Prostate gland (tissue), 2 donors: ENCODE results near the gene PRSS27.

ENCODE experiments used
- POLR2A ChIP-seq: fragments of 450-650 bp; IDR thresholded peaks from one replicate; pipeline ENCODE4 v1.6.1; 2016; ENCODE audit warnings: antibody characterized with exemption, mild to moderate bottlenecking
- TF ChIP-seq, protein P1 (sequence below), 4 experiments: fragments of 200-600 bp in 2 of 4; fragments of 450-650 bp in 2 of 4; sonication (generic) in 2 of 4; IDR thresholded peaks; 1 replicate in 3 of 4; 2 replicates in 1 of 4; pipeline ENCODE4 v1.5.1; 2016 to 2019; ENCODE audit warnings: antibody characterized with exemption in 4 of 4, mild to moderate bottlenecking in 2 of 4, moderate library complexity in 2 of 4

DNA sequence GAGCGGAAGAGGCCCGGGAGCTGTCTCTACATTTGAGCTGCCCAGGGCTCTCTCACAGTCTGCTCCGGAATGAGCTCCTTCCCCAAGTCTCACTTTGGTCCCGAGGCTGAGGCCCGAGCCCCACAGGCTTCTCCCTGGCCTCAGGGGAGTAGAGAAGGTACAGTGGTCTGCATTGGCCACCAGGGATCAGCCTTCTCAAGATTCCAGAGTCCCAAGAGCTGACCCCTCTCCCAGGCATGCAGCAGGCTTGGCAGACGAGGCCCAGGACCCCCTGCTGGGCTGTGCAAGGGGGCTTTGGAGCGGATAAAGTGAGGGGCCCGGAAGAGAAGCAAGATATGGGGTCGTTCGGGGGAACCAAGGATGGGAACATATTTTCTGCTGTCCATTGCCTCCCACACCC is 3.1 kb downstream of the PRSS27 start:
- TF ChIP-seq, protein P1, sequence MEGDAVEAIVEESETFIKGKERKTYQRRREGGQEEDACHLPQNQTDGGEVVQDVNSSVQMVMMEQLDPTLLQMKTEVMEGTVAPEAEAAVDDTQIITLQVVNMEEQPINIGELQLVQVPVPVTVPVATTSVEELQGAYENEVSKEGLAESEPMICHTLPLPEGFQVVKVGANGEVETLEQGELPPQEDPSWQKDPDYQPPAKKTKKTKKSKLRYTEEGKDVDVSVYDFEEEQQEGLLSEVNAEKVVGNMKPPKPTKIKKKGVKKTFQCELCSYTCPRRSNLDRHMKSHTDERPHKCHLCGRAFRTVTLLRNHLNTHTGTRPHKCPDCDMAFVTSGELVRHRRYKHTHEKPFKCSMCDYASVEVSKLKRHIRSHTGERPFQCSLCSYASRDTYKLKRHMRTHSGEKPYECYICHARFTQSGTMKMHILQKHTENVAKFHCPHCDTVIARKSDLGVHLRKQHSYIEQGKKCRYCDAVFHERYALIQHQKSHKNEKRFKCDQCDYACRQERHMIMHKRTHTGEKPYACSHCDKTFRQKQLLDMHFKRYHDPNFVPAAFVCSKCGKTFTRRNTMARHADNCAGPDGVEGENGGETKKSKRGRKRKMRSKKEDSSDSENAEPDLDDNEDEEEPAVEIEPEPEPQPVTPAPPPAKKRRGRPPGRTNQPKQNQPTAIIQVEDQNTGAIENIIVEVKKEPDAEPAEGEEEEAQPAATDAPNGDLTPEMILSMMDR (IDR thresholded peaks at IDR 0.05), result no peak
- no peak for TF ChIP-seq POLR2A
